Spleen (tissue), 11 donors: ENCODE results near the gene CALML5. TPM values are rescaled to one million over a fixed set of nuclear protein-coding genes. Genes with fewer than 3 reads are reported as not detected.

ENCODE experiments used
- DNase-seq: peaks from one replicate; pipeline ENCODE4 v3.0.0-alpha.2; 2020
- H3K27ac ChIP-seq, 8 donors: fragments of 200-600 bp; sonication (generic) in 7 of 8; 1 replicate in 4 of 8; 2 replicates in 4 of 8; pipeline versions ENCODE4 v1.5.0 to v1.8.0; 2016 to 2021; ENCODE audit warnings: inconsistent platforms in 4 of 8, mild to moderate bottlenecking in 4 of 8, moderate library complexity in 1 of 8
- H3K27me3 ChIP-seq, 7 donors: fragments of 200-600 bp; sonication (generic) in 6 of 7; replicated peaks in 1 of 7; 1 replicate in 4 of 7; 2 replicates in 3 of 7; pipeline versions ENCODE4 v1.5.0 to v1.8.0; 2016 to 2021; ENCODE audit warnings: inconsistent platforms in 3 of 7, mild to moderate bottlenecking in 1 of 7
- H3K36me3 ChIP-seq, 6 donors: fragments of 200-600 bp; sonication (generic) in 5 of 6; 1 replicate in 4 of 6; 2 replicates in 2 of 6; pipeline versions ENCODE4 v1.5.0 to v1.8.0; 2016 to 2021; ENCODE audit warnings: inconsistent platforms in 2 of 6
- H3K4me1 ChIP-seq, 6 donors: fragments of 200-600 bp; sonication (generic) in 5 of 6; 1 replicate in 3 of 6; 2 replicates in 3 of 6; pipeline versions ENCODE4 v1.5.0 to v1.8.0; 2016 to 2021; ENCODE audit warnings: inconsistent platforms in 3 of 6
- H3K4me3 ChIP-seq, 8 donors: fragments of 200-600 bp; sonication (generic) in 7 of 8; 1 replicate in 4 of 8; 2 replicates in 4 of 8; pipeline versions ENCODE4 v1.5.0 to v1.8.0; 2016 to 2021; ENCODE audit warnings: inconsistent platforms in 4 of 8, mild to moderate bottlenecking in 4 of 8, moderate library complexity in 2 of 8
- H3K9me3 ChIP-seq, 8 donors: fragments of 200-600 bp; sonication (generic) in 7 of 8; 1 replicate in 4 of 8; 2 replicates in 4 of 8; pipeline versions ENCODE4 v1.5.0 to v1.8.0; 2016 to 2021; ENCODE audit warnings: inconsistent platforms in 4 of 8
- POLR2A ChIP-seq, 3 donors: fragments of 450-650 bp; IDR thresholded peaks; one replicate each; pipeline ENCODE4 v1.5.1; 2017; ENCODE audit warnings: antibody characterized with exemption in 3 of 3, mild to moderate bottlenecking in 1 of 3
- POLR2AphosphoS5 ChIP-seq, 3 donors: sonication (generic); formaldehyde crosslinking; IDR thresholded peaks; one replicate each; pipeline ENCODE4 v1.5.1; 2017; ENCODE audit warnings: antibody characterized with exemption in 3 of 3
- WGBS, 5 donors: extraction: QIAGEN DNeasy Blood & Tissue Kit in 3 of 5; methylation state at CpG; one replicate each; pipeline versions ENCODE4 v1.1.5 to v1.1.7; 2013 to 2018; 5-methylcytosine and 5-hydroxymethylcytosine counted together
- intact Hi-C: fragments of 100-400 bp; cut with DNase I; formaldehyde crosslinking; loops from one replicate; pipeline ENCODE4 v1.15.0; 2023; ENCODE audit warnings: low total_unique reads
- polyA plus RNA-seq, 3 donors: library from polyadenylated mRNA; stranded (reverse); fragments of 200-250 nt; gene quantifications; one replicate each; pipeline ENCODE4 v1.2.1, GENCODE V29; 2013
- total RNA-seq, 7 donors: library from RNA; depleted of rRNA in 3 of 7; stranded (reverse); fragments of >200 nt in 3 of 7; fragmentation: NEBNext Ultra II Directional in 4 of 7; extraction: Animal tissue kit (Norgen Biotek cat#: 25700) in 4 of 7; gene quantifications; one replicate each; pipeline versions ENCODE4 v1.1.0 to v1.2.1, GENCODE V29; 2016 to 2021
- TF ChIP-seq, protein P1 (sequence below), 11 experiments: fragments of 200-600 bp in 7 of 11; fragments of 450-650 bp in 4 of 11; sonication (generic) in 4 of 11; IDR thresholded peaks in 8 of 11; conservative IDR thresholded peaks in 3 of 11; 1 replicate in 7 of 11; 2 replicates in 4 of 11; pipeline versions ENCODE4 v1.4.0 to v1.8.0; 2016 to 2021; ENCODE audit warnings: antibody characterized with exemption in 11 of 11, inconsistent platforms in 4 of 11, mild to moderate bottlenecking in 1 of 11
- donor health status: healthy with polysubstance abuse.
- donor health status: DM: no; HTN: no; CAD: no; lungs with moderate emphysema.
- donor health status: DM: no; HTN: no; CAD: no.
- donor health status: Bipolar disorder and iron deficiency.
- donor health status: healthy.
- donor health status: DM: no; HTN: no; CAD: no.
- donor health status: DM: yes; HTN: yes; CAD: no.

The CALML5 gene
- total and polyA plus RNA-seq, 10 donors: 0.13 TPM; not detected in 9

GRCh38 chr10:5534051-5534821 lies 34.9 kb upstream of the CALML5 start:
- TF ChIP-seq, protein P1, sequence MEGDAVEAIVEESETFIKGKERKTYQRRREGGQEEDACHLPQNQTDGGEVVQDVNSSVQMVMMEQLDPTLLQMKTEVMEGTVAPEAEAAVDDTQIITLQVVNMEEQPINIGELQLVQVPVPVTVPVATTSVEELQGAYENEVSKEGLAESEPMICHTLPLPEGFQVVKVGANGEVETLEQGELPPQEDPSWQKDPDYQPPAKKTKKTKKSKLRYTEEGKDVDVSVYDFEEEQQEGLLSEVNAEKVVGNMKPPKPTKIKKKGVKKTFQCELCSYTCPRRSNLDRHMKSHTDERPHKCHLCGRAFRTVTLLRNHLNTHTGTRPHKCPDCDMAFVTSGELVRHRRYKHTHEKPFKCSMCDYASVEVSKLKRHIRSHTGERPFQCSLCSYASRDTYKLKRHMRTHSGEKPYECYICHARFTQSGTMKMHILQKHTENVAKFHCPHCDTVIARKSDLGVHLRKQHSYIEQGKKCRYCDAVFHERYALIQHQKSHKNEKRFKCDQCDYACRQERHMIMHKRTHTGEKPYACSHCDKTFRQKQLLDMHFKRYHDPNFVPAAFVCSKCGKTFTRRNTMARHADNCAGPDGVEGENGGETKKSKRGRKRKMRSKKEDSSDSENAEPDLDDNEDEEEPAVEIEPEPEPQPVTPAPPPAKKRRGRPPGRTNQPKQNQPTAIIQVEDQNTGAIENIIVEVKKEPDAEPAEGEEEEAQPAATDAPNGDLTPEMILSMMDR (IDR thresholded peaks at IDR 0.05 in 8 of 11, conservative IDR thresholded peaks at IDR 0.05 in 3 of 11): no peak
- TF ChIP-seq POLR2A (IDR thresholded peaks at IDR 0.05): no peak
- TF ChIP-seq POLR2AphosphoS5 (IDR thresholded peaks at IDR 0.05): no peak
- peaks cover 0 to 6% (median 0%) of the 10 kb centered on the region in 6 donors for H3K4me1 ChIP-seq
- no peaks in the 10 kb centered on the region for H3K9me3 ChIP-seq
- intact Hi-C loops: no loop called here
- H3K36me3 ChIP-seq: no peaks in the 10 kb centered on the region
- WGBS, 5 donors: 87 to 91% (median 88%) methylated on average over 38 of the region's 38 CpGs
- H3K27me3 ChIP-seq: no peaks in the 10 kb centered on the region
- peak; percentile 61 for DNase-seq
- H3K4me3 ChIP-seq: no peak overlapping the region
- H3K27ac ChIP-seq: peak overlapping the region in 1 of 8 donors; percentile 59

GRCh38 chr10:5533098-5533731 lies 33.8 kb upstream of the CALML5 start:
- Histone ChIP-seq H3K4me3 (no peak overlapping the region), H3K9me3 (no peaks in the 10 kb centered on the region), H3K27me3 (no peaks in the 10 kb centered on the region), H3K4me1 (peaks cover 0 to 5% (median 0%) of the 10 kb centered on the region in 6 donors), H3K36me3 (no peaks in the 10 kb centered on the region), H3K27ac (no peak overlapping the region)
- WGBS, 5 donors: 88 to 95% (median 91%) methylated on average over 21 of the region's 21 CpGs
- no peak for TF ChIP-seq POLR2AphosphoS5 (IDR thresholded peaks at IDR 0.05)
- TF ChIP-seq POLR2A (IDR thresholded peaks at IDR 0.05): no peak
- TF ChIP-seq, protein P1 (IDR thresholded peaks at IDR 0.05 in 8 of 11, conservative IDR thresholded peaks at IDR 0.05 in 3 of 11): no peak
- peak; percentile 47 for DNase-seq
- intact Hi-C loops: no loop called here

GRCh38 chr10:5532618-5533097 lies 33.3 kb upstream of the CALML5 start:
- intact Hi-C loops: no loop called here
- Histone ChIP-seq H3K27me3 (no peaks in the 10 kb centered on the region), H3K9me3 (no peaks in the 10 kb centered on the region), H3K27ac (no peak overlapping the region), H3K4me3 (no peak overlapping the region), H3K36me3 (no peaks in the 10 kb centered on the region), H3K4me1 (peaks cover 0 to 5% (median 0%) of the 10 kb centered on the region in 6 donors)
- no peak for TF ChIP-seq POLR2AphosphoS5 (IDR thresholded peaks at IDR 0.05)
- TF ChIP-seq POLR2A (IDR thresholded peaks at IDR 0.05): no peak
- TF ChIP-seq, protein P1 (IDR thresholded peaks at IDR 0.05 in 8 of 11, conservative IDR thresholded peaks at IDR 0.05 in 3 of 11): no peak
- peak; percentile 40 for DNase-seq
- WGBS, 5 donors: 81 to 89% (median 87%) methylated on average over 6 of the region's 6 CpGs

DNA sequence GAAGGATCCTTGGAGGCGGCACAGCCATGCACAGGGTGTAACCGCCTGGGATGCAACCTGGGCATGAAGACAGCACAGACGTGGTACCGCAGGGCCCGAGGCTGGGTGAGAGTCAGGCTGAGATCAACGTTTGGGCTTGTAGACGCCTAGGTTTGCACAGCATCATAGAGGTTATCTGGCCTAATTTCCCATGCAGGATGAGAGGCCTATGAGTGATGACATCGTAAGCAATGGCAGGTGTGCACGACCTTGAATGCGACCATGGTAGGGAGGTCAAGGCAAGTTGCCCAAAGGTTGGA lies 32.9 kb upstream of the CALML5 start:
- H3K27me3 ChIP-seq: no peaks in the 10 kb centered on the region
- no peak overlapping the region for H3K27ac ChIP-seq
- intact Hi-C loops: no loop called here
- no peaks in the 10 kb centered on the region for H3K36me3 ChIP-seq
- DNase-seq: peak; percentile 43
- TF ChIP-seq, protein P1 (IDR thresholded peaks at IDR 0.05 in 8 of 11, conservative IDR thresholded peaks at IDR 0.05 in 3 of 11): no peak
- TF ChIP-seq POLR2A (IDR thresholded peaks at IDR 0.05) (no peak), POLR2AphosphoS5 (IDR thresholded peaks at IDR 0.05) (no peak)
- H3K4me1 ChIP-seq: peaks cover 0 to 5% (median 0%) of the 10 kb centered on the region in 6 donors
- no peaks in the 10 kb centered on the region for H3K9me3 ChIP-seq
- WGBS, 5 donors: 87 to 94% (median 91%) methylated on average over 10 of the region's 10 CpGs
- no peak overlapping the region for H3K4me3 ChIP-seq
